ENCODE results near the gene UFD1.
A peak's percentile ranks its signal among the peaks of the same experiment; 100 is the strongest.

The UFD1 gene

DNA sequence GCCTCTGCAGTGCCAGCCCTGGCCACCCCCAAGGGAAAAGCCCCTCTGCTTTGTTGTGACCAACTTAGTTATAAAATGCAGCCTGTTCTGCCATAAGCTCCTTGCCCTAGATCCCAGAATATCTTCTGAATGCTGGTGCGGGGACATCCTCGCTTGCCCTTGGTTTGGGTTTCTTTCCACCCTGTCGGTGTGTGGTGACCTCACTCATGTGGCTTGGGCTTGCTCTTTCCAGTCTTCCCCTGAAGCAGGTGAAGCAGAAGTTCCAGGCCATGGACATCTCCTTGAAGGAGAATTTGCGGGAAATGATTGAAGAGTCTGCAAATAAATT is 28.5 kb upstream of the UFD1 start:
- TF ChIP-seq, protein P1, sequence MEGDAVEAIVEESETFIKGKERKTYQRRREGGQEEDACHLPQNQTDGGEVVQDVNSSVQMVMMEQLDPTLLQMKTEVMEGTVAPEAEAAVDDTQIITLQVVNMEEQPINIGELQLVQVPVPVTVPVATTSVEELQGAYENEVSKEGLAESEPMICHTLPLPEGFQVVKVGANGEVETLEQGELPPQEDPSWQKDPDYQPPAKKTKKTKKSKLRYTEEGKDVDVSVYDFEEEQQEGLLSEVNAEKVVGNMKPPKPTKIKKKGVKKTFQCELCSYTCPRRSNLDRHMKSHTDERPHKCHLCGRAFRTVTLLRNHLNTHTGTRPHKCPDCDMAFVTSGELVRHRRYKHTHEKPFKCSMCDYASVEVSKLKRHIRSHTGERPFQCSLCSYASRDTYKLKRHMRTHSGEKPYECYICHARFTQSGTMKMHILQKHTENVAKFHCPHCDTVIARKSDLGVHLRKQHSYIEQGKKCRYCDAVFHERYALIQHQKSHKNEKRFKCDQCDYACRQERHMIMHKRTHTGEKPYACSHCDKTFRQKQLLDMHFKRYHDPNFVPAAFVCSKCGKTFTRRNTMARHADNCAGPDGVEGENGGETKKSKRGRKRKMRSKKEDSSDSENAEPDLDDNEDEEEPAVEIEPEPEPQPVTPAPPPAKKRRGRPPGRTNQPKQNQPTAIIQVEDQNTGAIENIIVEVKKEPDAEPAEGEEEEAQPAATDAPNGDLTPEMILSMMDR (IDR thresholded peaks at IDR 0.05): no peak
- no peaks in the 10 kb centered on the region for H3K27me3 ChIP-seq
- intact Hi-C loops (cut with DNase I; ENCODE audit: low total_unique reads): no loop called here
- no peak overlapping the region for H3K27ac ChIP-seq
- no peak overlapping the region for H3K4me3 ChIP-seq
- H3K9me3 ChIP-seq: no peaks in the 10 kb centered on the region
- H3K36me3 ChIP-seq: no peaks in the 10 kb centered on the region
- H3K4me1 ChIP-seq: no peaks in the 10 kb centered on the region
- DNase-seq: no peak

DNA sequence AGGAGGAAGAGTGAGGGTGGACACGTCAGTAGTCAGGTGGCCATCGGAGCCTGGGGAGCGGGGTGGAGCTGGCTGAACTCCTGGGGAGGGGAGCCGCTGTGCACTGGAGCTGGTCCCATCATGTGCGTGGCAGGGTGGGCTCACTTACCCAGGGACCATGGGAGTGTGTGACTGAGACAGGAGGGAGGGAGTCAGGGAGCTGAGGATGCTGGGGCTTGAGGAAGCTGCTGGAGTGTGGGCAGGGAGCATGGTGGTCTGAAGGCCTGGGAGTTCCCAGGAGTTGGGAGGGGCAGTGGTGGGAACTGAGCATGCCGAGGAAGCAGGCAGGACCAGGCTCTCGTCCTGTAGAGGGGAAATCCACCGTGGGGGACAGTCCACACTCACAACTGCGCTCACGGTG is 27.2 kb upstream of the UFD1 start:
- H3K27me3 ChIP-seq: no peaks in the 10 kb centered on the region
- no peak overlapping the region for H3K4me3 ChIP-seq
- H3K36me3 ChIP-seq: no peaks in the 10 kb centered on the region
- H3K4me1 ChIP-seq: no peaks in the 10 kb centered on the region
- TF ChIP-seq, protein P1 (IDR thresholded peaks at IDR 0.05): no peak
- intact Hi-C loops (cut with DNase I; ENCODE audit: low total_unique reads): no loop called here
- H3K27ac ChIP-seq: no peak overlapping the region
- DNase-seq: peak in 1 of 2 donors; percentile 48
- H3K9me3 ChIP-seq: no peaks in the 10 kb centered on the region

GRCh38 chr22:19505735-19506126 is 26.7 kb upstream of the UFD1 start:
- intact Hi-C loops (cut with DNase I; ENCODE audit: low total_unique reads): no loop called here
- Histone ChIP-seq H3K27me3 (no peaks in the 10 kb centered on the region), H3K9me3 (no peaks in the 10 kb centered on the region), H3K27ac (no peak overlapping the region), H3K4me1 (no peaks in the 10 kb centered on the region), H3K4me3 (no peak overlapping the region), H3K36me3 (no peaks in the 10 kb centered on the region)
- TF ChIP-seq, protein P1 (IDR thresholded peaks at IDR 0.05): no peak
- DNase-seq: peak in 1 of 2 donors; percentile 24

DNA sequence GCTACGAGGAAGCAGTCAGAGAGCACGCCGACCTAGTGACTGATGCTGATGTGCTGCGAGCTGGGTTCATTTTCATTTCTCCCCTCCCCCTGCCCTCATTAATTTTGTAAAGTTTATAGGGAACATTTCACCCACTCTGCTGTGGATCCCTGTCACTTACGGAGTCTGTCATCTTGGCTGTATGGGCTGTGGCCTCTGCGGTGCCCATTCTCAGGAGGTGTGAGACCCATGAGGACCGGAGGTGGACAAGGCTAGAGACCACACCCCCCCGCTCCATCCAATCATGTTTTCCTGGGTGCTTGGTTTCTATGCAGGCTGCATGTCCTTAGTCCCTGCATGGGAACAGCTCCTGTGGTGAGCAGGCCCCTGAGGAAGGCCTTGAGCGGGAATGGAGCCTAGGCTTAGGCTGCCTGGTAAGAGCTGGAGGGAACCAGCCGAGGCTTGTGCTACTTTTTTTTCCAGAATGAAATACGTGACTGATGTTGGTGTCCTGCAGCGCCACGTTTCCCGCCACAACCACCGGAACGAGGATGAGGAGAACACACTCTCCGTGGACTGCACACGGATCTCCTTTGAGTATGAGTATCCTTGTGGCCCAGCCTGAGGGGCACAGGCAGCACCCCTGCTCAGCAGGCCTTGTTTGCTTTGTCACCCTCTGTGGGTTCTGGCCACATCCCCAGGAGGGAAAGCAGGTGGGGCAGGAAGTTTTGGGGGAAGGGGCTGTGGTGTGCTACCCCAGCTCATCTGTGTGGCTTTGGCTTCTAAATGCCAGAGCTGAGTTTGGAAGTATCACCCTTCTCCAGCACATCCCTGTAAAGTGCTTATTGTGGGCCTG is 26.1 kb upstream of the UFD1 start:
- Histone ChIP-seq H3K4me3 (no peak overlapping the region), H3K27me3 (no peaks in the 10 kb centered on the region), H3K27ac (no peak overlapping the region), H3K36me3 (no peaks in the 10 kb centered on the region), H3K9me3 (no peaks in the 10 kb centered on the region), H3K4me1 (no peaks in the 10 kb centered on the region)
- intact Hi-C loops (cut with DNase I; ENCODE audit: low total_unique reads): no loop called here
- peak in 1 of 2 donors; percentile 35 for DNase-seq
- TF ChIP-seq, protein P1 (IDR thresholded peaks at IDR 0.05): no peak

GRCh38 chr22:19503869-19504268 is 24.9 kb upstream of the UFD1 start:
- peak in 1 of 2 donors; percentile 55 for DNase-seq
- H3K9me3 ChIP-seq: no peaks in the 10 kb centered on the region
- intact Hi-C loops (cut with DNase I; ENCODE audit: low total_unique reads): no loop called here

More at GRCh38 chr22:19503869-19504268, 24.9 kb upstream of the UFD1 start:
- Histone ChIP-seq H3K4me3 (no peak overlapping the region), H3K27me3 (no peaks in the 10 kb centered on the region), H3K27ac (no peak overlapping the region), H3K36me3 (no peaks in the 10 kb centered on the region), H3K4me1 (no peaks in the 10 kb centered on the region)
- TF ChIP-seq, protein P1 (IDR thresholded peaks at IDR 0.05): no peak

Measured in tibial artery (tissue), 4 donors.